Peyer's patch (tissue), 4 donors: ENCODE measurements around the gene PDCD6IP.

Experiments
- CTCF ChIP-seq, 6 experiments: fragments of 450-650 bp in 4 of 6; fragments of 200-600 bp in 2 of 6; sonication (generic) in 1 of 6; IDR thresholded peaks; one replicate each; pipeline ENCODE4 v1.5.1; 2017 to 2019; ENCODE audit warnings: antibody characterized with exemption in 6 of 6, mild to moderate bottlenecking in 3 of 6, moderate library complexity in 1 of 6
- POLR2A ChIP-seq, 2 donors: fragments of 450-650 bp; IDR thresholded peaks; one replicate each; pipeline ENCODE4 v1.5.1; 2017; ENCODE audit warnings: antibody characterized with exemption in 2 of 2, mild to moderate bottlenecking in 2 of 2, moderate library complexity in 2 of 2

- no peak for TF ChIP-seq CTCF (IDR thresholded peaks at IDR 0.05)
- TF ChIP-seq POLR2A (IDR thresholded peaks at IDR 0.05), result no peak
Observed at GRCh38 chr3:33768578-33769330, 29.7 kb upstream of the PDCD6IP start.
